A549 (cell line): ENCODE data around the gene EFNB2. TPM values are rescaled to one million over a fixed set of nuclear protein-coding genes. Genes with fewer than 3 reads are reported as not detected.

Experiments
- ATAC-seq, 2 experiments: fragments of 200-7000 bp in 1 of 2; fragments of >200 bp in 1 of 2; cut with Nextera tagmentation in 1 of 2; cut with Tn5 transposase in 1 of 2; 3 replicates each; pipeline versions ENCODE4 v1.8.0 to v1.9.1; 2018 to 2020; ENCODE audit warnings: mild to moderate bottlenecking in 1 of 2, moderate library complexity in 1 of 2
- CTCF ChIA-PET: fragments of 300-600 bp; sonication (Branson Sonifier 250); formaldehyde crosslinking; extraction: SDS; loops from one replicate; lab custom pipeline; 2021; ENCODE audit warnings: antibody characterized with exemption, inconsistent platforms; lab: Yijun Ruan, JAX
- POLR2A ChIA-PET: fragments of 350-600 bp; formaldehyde crosslinking; extraction: SDS; loops from one replicate; lab custom pipeline; 2021; ENCODE audit warnings: antibody characterized with exemption, inconsistent platforms; lab: Yijun Ruan, JAX
- DNase-seq, 2 experiments: peaks; one replicate each; pipeline versions ENCODE4 v3.0.0 to v3.0.0-alpha.2; 2011 to 2016; ENCODE audit warnings: low read depth in 1 of 2, low spot score in 1 of 2
- FAIRE-seq: peaks from 2 replicates; lab custom pipeline; 2011; peaks lifted over from hg19 to GRCh38; lab: Jason Lieb, UNC
- H3K27ac ChIP-seq, 2 experiments: fragments of >200 bp; sonication (Bioruptor Twin); formaldehyde crosslinking; 3 replicates each; pipeline ENCODE4 v1.5.1; 2016 to 2017
- H3K4me1 ChIP-seq: fragments of >200 bp; sonication (Bioruptor Twin); formaldehyde crosslinking; 3 replicates; pipeline ENCODE4 v1.6.1; 2016
- H3K4me2 ChIP-seq: fragments of >200 bp; sonication (Bioruptor Twin); formaldehyde crosslinking; 3 replicates; pipeline ENCODE4 v1.6.1; 2016
- H3K4me3 ChIP-seq: fragments of >200 bp; sonication (Bioruptor Twin); formaldehyde crosslinking; 3 replicates; pipeline ENCODE4 v1.5.1; 2016
- H3K9me3 ChIP-seq: fragments of >200 bp; sonication (Bioruptor Twin); formaldehyde crosslinking; 3 replicates; pipeline ENCODE4 v1.6.1; 2016
- CHD2 ChIP-seq: fragments of 150-350 bp; IDR thresholded peaks from 2 replicates; pipeline ENCODE4 v1.6.1; 2014; ENCODE audit warnings: low read length; ENCODE audit not compliant: partially characterized antibody
- EHF ChIP-seq: fragments of 250-450 bp; sonication (Bioruptor Pico); IDR thresholded peaks from 2 replicates; pipeline ENCODE4 v1.5.0; 2020; ENCODE audit warnings: mild to moderate bottlenecking
- ESRRA ChIP-seq: fragments of 150-350 bp; IDR thresholded peaks from 2 replicates; pipeline ENCODE4 v1.6.1; 2014; ENCODE audit warnings: mild to moderate bottlenecking, low read length, borderline replicate concordance
- FOSB ChIP-seq: fragments of 250-450 bp; sonication (Bioruptor Pico); IDR thresholded peaks from 2 replicates; pipeline ENCODE4 v1.5.0; 2020; ENCODE audit warnings: mild to moderate bottlenecking, moderate library complexity
- HDAC2 ChIP-seq: fragments of 200-600 bp; sonication (generic); IDR thresholded peaks from 2 replicates; pipeline ENCODE4 v1.6.1; 2016
- HOXB13 ChIP-seq: fragments of 250-450 bp; sonication (Bioruptor Pico); IDR thresholded peaks from 2 replicates; pipeline ENCODE4 v1.5.0; 2020; ENCODE audit warnings: low read depth, mild to moderate bottlenecking, moderate library complexity
- JUNB ChIP-seq: fragments of >200 bp; sonication (Bioruptor Twin); formaldehyde crosslinking; IDR thresholded peaks from 2 replicates; pipeline ENCODE4 v1.6.1; 2016
- KDM5A ChIP-seq: fragments of 200-600 bp; sonication (generic); IDR thresholded peaks from 2 replicates; pipeline ENCODE4 v1.6.1; 2016; ENCODE audit warnings: antibody characterized with exemption, mild to moderate bottlenecking
- NPAS2 ChIP-seq: fragments of 250-450 bp; sonication (Bioruptor Pico); IDR thresholded peaks from 2 replicates; pipeline ENCODE4 v1.8.0; 2022; ENCODE audit warnings: mild to moderate bottlenecking, moderate library complexity, borderline replicate concordance
- NR3C1 ChIP-seq: fragments of >200 bp; sonication (Bioruptor Twin); formaldehyde crosslinking; IDR thresholded peaks from 3 replicates; pipeline ENCODE4 v1.6.1; 2017
- POLR2A ChIP-seq: IDR thresholded peaks from 2 replicates; pipeline ENCODE4 v1.6.1; 2012; ENCODE audit warnings: mild to moderate bottlenecking, low read length
- RAD21 ChIP-seq, 2 experiments: fragments of >200 bp in 1 of 2; sonication (Bioruptor Twin) in 1 of 2; formaldehyde crosslinking in 1 of 2; IDR thresholded peaks in 1 of 2; conservative IDR thresholded peaks in 1 of 2; 2 replicates in 1 of 2; 3 replicates in 1 of 2; pipeline ENCODE4 v1.6.1; 2012 to 2018; ENCODE audit warnings: inconsistent platforms in 1 of 2
- RCOR1 ChIP-seq: fragments of 150-350 bp; IDR thresholded peaks from 2 replicates; pipeline ENCODE4 v1.6.1; 2014; ENCODE audit warnings: antibody characterized with exemption, low read length, low read depth
- SREBF2 ChIP-seq: fragments of 450-650 bp; IDR thresholded peaks from 2 replicates; pipeline ENCODE4 v1.6.1; 2014; ENCODE audit warnings: mild to moderate bottlenecking, moderate library complexity
- ZNF302 ChIP-seq: fragments of 250-450 bp; sonication (Bioruptor Pico); IDR thresholded peaks from 2 replicates; pipeline ENCODE4 v1.9.0; 2021; ENCODE audit warnings: inconsistent platforms, mild to moderate bottlenecking, moderate library complexity
- ZSCAN20 ChIP-seq: fragments of 250-450 bp; sonication (Bioruptor Pico); IDR thresholded peaks from 2 replicates; pipeline ENCODE4 v1.8.0; 2022; ENCODE audit warnings: mild to moderate bottlenecking, moderate library complexity
- WGBS: methylation state at CpG from one replicate; pipeline ENCODE4 v1.1.6; 2017; ENCODE audit errors: missing lambda C conversion rate; 5-methylcytosine and 5-hydroxymethylcytosine counted together
- polyA plus RNA-seq, 4 experiments: library from polyadenylated mRNA; depleted of rRNA in 3 of 4; stranded (reverse); fragments of >200 nt; fragmentation: RNase III in 1 of 4; extraction: RNeasy Plus Mini Kit Qiagen cat#74134 plus additional on column Dnase treatment in 1 of 4; gene quantifications; 2 replicates in 3 of 4; 3 replicates in 1 of 4; pipeline ENCODE4 v1.2.3, GENCODE V29; 2011 to 2017
- TF ChIP-seq, protein P1 (sequence below): fragments of 450-650 bp; IDR thresholded peaks from 2 replicates; pipeline ENCODE4 v1.6.1; 2014; ENCODE audit warnings: antibody characterized with exemption
- TF ChIP-seq, protein P2 (sequence below): fragments of 200-600 bp; sonication (generic); IDR thresholded peaks from 2 replicates; pipeline ENCODE4 v1.6.1; 2016; ENCODE audit warnings: antibody characterized with exemption, mild to moderate bottlenecking, moderate library complexity
- TF ChIP-seq, protein P3 (sequence below): fragments of 250-450 bp; sonication (Bioruptor Pico); IDR thresholded peaks from 2 replicates; pipeline ENCODE4 v1.5.0; 2020; ENCODE audit warnings: low read depth, mild to moderate bottlenecking, moderate library complexity
- TF ChIP-seq, protein P4 (sequence below): fragments of >200 bp; sonication (Bioruptor Twin); formaldehyde crosslinking; IDR thresholded peaks from 3 replicates; pipeline ENCODE4 v1.5.1; 2016
- TF ChIP-seq, protein P5 (sequence below): fragments of >200 bp; sonication (Bioruptor Twin); formaldehyde crosslinking; IDR thresholded peaks from 2 replicates; pipeline ENCODE4 v1.6.1; 2016

Gene EFNB2
- polyA plus RNA-seq, 2 of the 4 experiments (the other 2 are of a cell fraction), result 1.0 to 1.3 TPM

DNA sequence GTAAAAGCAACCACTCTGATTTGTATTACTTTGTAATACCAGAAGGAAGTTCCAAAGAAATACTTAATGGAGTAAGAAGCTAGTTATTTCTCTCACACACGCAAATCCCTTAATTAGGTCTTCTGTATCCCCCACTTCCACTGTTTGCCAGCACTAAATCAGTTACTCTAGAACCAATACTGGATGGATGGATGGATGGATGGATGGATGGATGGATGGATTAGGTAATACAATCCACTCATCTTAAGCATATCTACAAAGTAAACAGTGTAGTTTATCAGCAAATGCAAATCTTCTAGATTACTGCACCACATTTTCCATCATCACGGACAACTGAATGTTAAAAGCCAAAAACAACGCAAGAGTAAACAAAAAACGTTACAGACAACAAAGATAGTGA, 5.2 kb upstream of the EFNB2 start:
- 81% methylated on average over 4 of the region's 4 CpGs for WGBS
- no peak overlapping the region for H3K27ac ChIP-seq
- CTCF ChIA-PET, result no interaction called here
- no peaks in the 10 kb centered on the region for H3K4me1 ChIP-seq
- H3K4me3 ChIP-seq, result no peak overlapping the region
- TF ChIP-seq ZSCAN20 (CRISPR knock-in tag) (no peak), KDM5A (no peak), FOSB (CRISPR knock-in tag) (no peak), NPAS2 (CRISPR knock-in tag) (no peak), RCOR1 (no peak), ESRRA (no peak)
- TF ChIP-seq, protein P1, sequence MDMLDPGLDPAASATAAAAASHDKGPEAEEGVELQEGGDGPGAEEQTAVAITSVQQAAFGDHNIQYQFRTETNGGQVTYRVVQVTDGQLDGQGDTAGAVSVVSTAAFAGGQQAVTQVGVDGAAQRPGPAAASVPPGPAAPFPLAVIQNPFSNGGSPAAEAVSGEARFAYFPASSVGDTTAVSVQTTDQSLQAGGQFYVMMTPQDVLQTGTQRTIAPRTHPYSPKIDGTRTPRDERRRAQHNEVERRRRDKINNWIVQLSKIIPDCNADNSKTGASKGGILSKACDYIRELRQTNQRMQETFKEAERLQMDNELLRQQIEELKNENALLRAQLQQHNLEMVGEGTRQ, result no peak
- TF ChIP-seq, all 56 proteins: peak for 0
- DNase-seq (no peak), FAIRE-seq (no peak), ATAC-seq (no peak)
- POLR2A ChIA-PET, result no interaction called here
- H3K9me3 ChIP-seq, result no peaks in the 10 kb centered on the region
- H3K4me2 ChIP-seq, result no peak overlapping the region

DNA sequence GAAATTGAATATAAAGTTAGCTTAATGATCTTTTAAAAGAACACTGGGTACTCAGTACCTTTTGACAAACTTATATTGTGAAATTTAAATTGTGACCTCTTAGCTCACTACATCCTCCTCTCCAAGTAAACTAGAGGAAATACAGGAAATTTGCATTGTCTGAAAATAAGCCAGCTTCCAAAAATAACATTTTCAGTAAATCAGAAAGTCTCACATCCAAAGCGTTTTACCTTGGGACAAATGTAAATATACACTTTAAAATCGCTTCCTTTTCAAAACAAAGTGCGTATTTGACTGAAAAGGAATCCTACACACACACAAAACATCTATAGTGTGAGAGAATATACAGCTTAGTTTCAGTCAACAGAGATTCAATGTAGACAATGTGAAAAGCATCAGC, 2.1 kb upstream of the EFNB2 start:
- TF ChIP-seq, protein P2, sequence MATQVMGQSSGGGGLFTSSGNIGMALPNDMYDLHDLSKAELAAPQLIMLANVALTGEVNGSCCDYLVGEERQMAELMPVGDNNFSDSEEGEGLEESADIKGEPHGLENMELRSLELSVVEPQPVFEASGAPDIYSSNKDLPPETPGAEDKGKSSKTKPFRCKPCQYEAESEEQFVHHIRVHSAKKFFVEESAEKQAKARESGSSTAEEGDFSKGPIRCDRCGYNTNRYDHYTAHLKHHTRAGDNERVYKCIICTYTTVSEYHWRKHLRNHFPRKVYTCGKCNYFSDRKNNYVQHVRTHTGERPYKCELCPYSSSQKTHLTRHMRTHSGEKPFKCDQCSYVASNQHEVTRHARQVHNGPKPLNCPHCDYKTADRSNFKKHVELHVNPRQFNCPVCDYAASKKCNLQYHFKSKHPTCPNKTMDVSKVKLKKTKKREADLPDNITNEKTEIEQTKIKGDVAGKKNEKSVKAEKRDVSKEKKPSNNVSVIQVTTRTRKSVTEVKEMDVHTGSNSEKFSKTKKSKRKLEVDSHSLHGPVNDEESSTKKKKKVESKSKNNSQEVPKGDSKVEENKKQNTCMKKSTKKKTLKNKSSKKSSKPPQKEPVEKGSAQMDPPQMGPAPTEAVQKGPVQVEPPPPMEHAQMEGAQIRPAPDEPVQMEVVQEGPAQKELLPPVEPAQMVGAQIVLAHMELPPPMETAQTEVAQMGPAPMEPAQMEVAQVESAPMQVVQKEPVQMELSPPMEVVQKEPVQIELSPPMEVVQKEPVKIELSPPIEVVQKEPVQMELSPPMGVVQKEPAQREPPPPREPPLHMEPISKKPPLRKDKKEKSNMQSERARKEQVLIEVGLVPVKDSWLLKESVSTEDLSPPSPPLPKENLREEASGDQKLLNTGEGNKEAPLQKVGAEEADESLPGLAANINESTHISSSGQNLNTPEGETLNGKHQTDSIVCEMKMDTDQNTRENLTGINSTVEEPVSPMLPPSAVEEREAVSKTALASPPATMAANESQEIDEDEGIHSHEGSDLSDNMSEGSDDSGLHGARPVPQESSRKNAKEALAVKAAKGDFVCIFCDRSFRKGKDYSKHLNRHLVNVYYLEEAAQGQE, result no peak
- TF ChIP-seq, protein P3, sequence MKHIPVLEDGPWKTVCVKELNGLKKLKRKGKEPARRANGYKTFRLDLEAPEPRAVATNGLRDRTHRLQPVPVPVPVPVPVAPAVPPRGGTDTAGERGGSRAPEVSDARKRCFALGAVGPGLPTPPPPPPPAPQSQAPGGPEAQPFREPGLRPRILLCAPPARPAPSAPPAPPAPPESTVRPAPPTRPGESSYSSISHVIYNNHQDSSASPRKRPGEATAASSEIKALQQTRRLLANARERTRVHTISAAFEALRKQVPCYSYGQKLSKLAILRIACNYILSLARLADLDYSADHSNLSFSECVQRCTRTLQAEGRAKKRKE, result no peak
- TF ChIP-seq NR3C1, result no peak
- TF ChIP-seq, protein P4, sequence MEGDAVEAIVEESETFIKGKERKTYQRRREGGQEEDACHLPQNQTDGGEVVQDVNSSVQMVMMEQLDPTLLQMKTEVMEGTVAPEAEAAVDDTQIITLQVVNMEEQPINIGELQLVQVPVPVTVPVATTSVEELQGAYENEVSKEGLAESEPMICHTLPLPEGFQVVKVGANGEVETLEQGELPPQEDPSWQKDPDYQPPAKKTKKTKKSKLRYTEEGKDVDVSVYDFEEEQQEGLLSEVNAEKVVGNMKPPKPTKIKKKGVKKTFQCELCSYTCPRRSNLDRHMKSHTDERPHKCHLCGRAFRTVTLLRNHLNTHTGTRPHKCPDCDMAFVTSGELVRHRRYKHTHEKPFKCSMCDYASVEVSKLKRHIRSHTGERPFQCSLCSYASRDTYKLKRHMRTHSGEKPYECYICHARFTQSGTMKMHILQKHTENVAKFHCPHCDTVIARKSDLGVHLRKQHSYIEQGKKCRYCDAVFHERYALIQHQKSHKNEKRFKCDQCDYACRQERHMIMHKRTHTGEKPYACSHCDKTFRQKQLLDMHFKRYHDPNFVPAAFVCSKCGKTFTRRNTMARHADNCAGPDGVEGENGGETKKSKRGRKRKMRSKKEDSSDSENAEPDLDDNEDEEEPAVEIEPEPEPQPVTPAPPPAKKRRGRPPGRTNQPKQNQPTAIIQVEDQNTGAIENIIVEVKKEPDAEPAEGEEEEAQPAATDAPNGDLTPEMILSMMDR, result no peak
- no peak for TF ChIP-seq POLR2A
- no peak for TF ChIP-seq FOSB (CRISPR knock-in tag)
- no peak for TF ChIP-seq ZSCAN20 (CRISPR knock-in tag)
- no peak for TF ChIP-seq HOXB13 (CRISPR knock-in tag)
- no peak for TF ChIP-seq CHD2
- TF ChIP-seq, protein P5, sequence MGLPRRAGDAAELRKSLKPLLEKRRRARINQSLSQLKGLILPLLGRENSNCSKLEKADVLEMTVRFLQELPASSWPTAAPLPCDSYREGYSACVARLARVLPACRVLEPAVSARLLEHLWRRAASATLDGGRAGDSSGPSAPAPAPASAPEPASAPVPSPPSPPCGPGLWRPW, result no peak
- TF ChIP-seq RAD21 (conservative IDR thresholded peaks at IDR 0.05 in 1 of 2, IDR thresholded peaks at IDR 0.05 in 1 of 2), result no peak
- TF ChIP-seq SREBF2, result no peak
- no peak for TF ChIP-seq EHF
- no peak for TF ChIP-seq HDAC2
- no peak for TF ChIP-seq JUNB
- TF ChIP-seq ZNF302 (CRISPR knock-in tag), result no peak
- Histone ChIP-seq H3K27ac (no peak overlapping the region), H3K4me1 (no peaks in the 10 kb centered on the region), H3K4me3 (no peak overlapping the region), H3K9me3 (no peaks in the 10 kb centered on the region), H3K4me2 (no peak overlapping the region)
- no peak for ATAC-seq
- WGBS, result 70% methylated on average over 3 of the region's 3 CpGs
- ChIA-PET POLR2A (no interaction called here), CTCF (interaction anchor here (1.9 to 2.4 kb wide), 4 partner anchors 11 to 1966 kb away, joined by 4 to 24 read pairs (median 9); no protein-coding TSS in a partner anchor)
- no peak for DNase-seq
- no peak for FAIRE-seq
